Natural killer cell (primary cell): Measurements from ENCODE around the gene APBA2. TPM values are rescaled to one million over a fixed set of nuclear protein-coding genes. Genes with fewer than 3 reads are reported as not detected.

Experiments used
- ATAC-seq, 3 donors: fragments of 150-1000 bp in 2 of 3; fragments of 200-7000 bp in 1 of 3; cut with Tn5 transposase; 1 replicate in 1 of 3; 2 replicates in 2 of 3; pipeline ENCODE4 v1.10.0; 2021; ENCODE audit warnings: mild to moderate bottlenecking in 2 of 3, moderate library complexity in 2 of 3
- DNase-seq, 2 donors: peaks; one replicate each; pipeline versions ENCODE4 v3.0.0 to v3.0.0-alpha.2; 2013 to 2021; ENCODE audit warnings: mixed read lengths in 1 of 2
- H3K27ac ChIP-seq: one replicate; pipeline ENCODE4 v1.5.1; 2013; ENCODE audit warnings: mild to moderate bottlenecking, low read length
- H3K27me3 ChIP-seq: one replicate; pipeline ENCODE4 v1.6.1; 2013; ENCODE audit warnings: low read length; ENCODE audit not compliant: control insufficient read depth, insufficient read depth
- H3K36me3 ChIP-seq: one replicate; pipeline ENCODE4 v1.6.1; 2013; ENCODE audit warnings: low read length; ENCODE audit not compliant: control insufficient read depth, insufficient read depth
- H3K4me1 ChIP-seq: one replicate; pipeline ENCODE4 v1.6.1; 2013; ENCODE audit warnings: low read length; ENCODE audit not compliant: control insufficient read depth, insufficient read depth
- H3K4me3 ChIP-seq: one replicate; pipeline ENCODE4 v1.5.1; 2013; ENCODE audit warnings: low read length
- H3K9me3 ChIP-seq: one replicate; pipeline ENCODE4 v1.6.1; 2013; ENCODE audit warnings: low read length; ENCODE audit not compliant: control insufficient read depth, insufficient read depth
- H3K27ac Mint-ChIP-seq, 2 donors: one replicate each; pipeline ENCODE4 v1.8.0; 2022; ENCODE audit warnings: mild to moderate bottlenecking in 2 of 2, mixed read lengths in 2 of 2, moderate library complexity in 1 of 2
- H3K27me3 Mint-ChIP-seq, 2 donors: one replicate each; pipeline ENCODE4 v1.8.0; 2022; ENCODE audit warnings: low read depth in 2 of 2, mixed read lengths in 2 of 2
- H3K36me3 Mint-ChIP-seq: one replicate; pipeline ENCODE4 v1.8.0; 2022; ENCODE audit warnings: mixed read lengths
- H3K4me1 Mint-ChIP-seq, 2 donors: one replicate each; pipeline ENCODE4 v1.8.0; 2022; ENCODE audit warnings: mixed read lengths in 2 of 2
- H3K4me3 Mint-ChIP-seq: one replicate; pipeline ENCODE4 v1.8.0; 2022; ENCODE audit warnings: mild to moderate bottlenecking, moderate library complexity, mixed read lengths
- H3K9me3 Mint-ChIP-seq, 2 donors: one replicate each; pipeline ENCODE4 v1.8.0; 2022; ENCODE audit warnings: mixed read lengths in 2 of 2
- CTCF ChIP-seq: fragments of 200-600 bp; IDR thresholded peaks from one replicate; pipeline ENCODE4 v1.8.0; 2022; ENCODE audit warnings: antibody characterized with exemption
- WGBS: methylation state at CpG from one replicate; pipeline ENCODE4 v1.1.7; 2013; ENCODE audit warnings: missing lambda C conversion rate; ENCODE audit not compliant: insufficient coverage; 5-methylcytosine and 5-hydroxymethylcytosine counted together
- intact Hi-C: fragments of 100-400 bp; cut with micrococcal nuclease; formaldehyde crosslinking; loops from one replicate; pipeline ENCODE4 v1.14.2; 2022
- total RNA-seq, 4 donors: library from RNA; stranded (reverse); fragments of 120-200 nt in 1 of 4; gene quantifications; one replicate each; pipeline versions ENCODE4 v1.2.3 to v1.2.4, GENCODE V29; 2013 to 2022

Gene APBA2
- total RNA-seq, 3 donors from 2014 or later (not counting 1 experiment from before 2014, with no cell fraction given), result 96.4 to 119 (median 97.9) TPM

- H3K4me1 ChIP-seq, result peaks cover 7% of the 10 kb centered on the region
- no peak for DNase-seq
- TF ChIP-seq CTCF, result no peak
Measured at GRCh38 chr15:29018120-29018805, 132.5 kb downstream of the APBA2 start.

GRCh38 chr15:29018995-29019976, 133.5 kb downstream of the APBA2 start:
- WGBS, result 77% methylated on average over 6 of the region's 9 CpGs
- H3K4me3 Mint-ChIP-seq, result no peak overlapping the region
- H3K36me3 ChIP-seq, result no peaks in the 10 kb centered on the region
- ATAC-seq (no peak), DNase-seq (no peak)
- H3K9me3 ChIP-seq, result no peaks in the 10 kb centered on the region
- H3K4me1 Mint-ChIP-seq, result peaks cover 33 to 45% of the 10 kb centered on the region in 2 donors
- H3K27me3 ChIP-seq, result no peaks in the 10 kb centered on the region
- no peaks in the 10 kb centered on the region for H3K27me3 Mint-ChIP-seq
- intact Hi-C loops, result no loop called here
- peaks cover 7% of the 10 kb centered on the region for H3K4me1 ChIP-seq
- H3K36me3 Mint-ChIP-seq, result peaks cover 9% of the 10 kb centered on the region
- no peak overlapping the region for H3K27ac ChIP-seq
- no peaks in the 10 kb centered on the region for H3K9me3 Mint-ChIP-seq
- no peak overlapping the region for H3K4me3 ChIP-seq
- no peak for TF ChIP-seq CTCF
- peak overlapping the region; percentile 33 to 57 for H3K27ac Mint-ChIP-seq

More at GRCh38 chr15:29018120-29018805, 132.5 kb downstream of the APBA2 start:
- intact Hi-C loops, result no loop called here
- WGBS, result over 99% methylated on average over 8 of the region's 8 CpGs
- Mint-ChIP-seq H3K4me1 (peaks cover 39 to 48% of the 10 kb centered on the region in 2 donors), H3K9me3 (no peaks in the 10 kb centered on the region), H3K27ac (peak overlapping the region in 1 of 2 donors; percentile 33), H3K36me3 (peaks cover 9% of the 10 kb centered on the region), H3K4me3 (no peak overlapping the region), H3K27me3 (no peaks in the 10 kb centered on the region)
- H3K9me3 ChIP-seq, result no peaks in the 10 kb centered on the region
- H3K36me3 ChIP-seq, result no peaks in the 10 kb centered on the region
- H3K27ac ChIP-seq, result no peak overlapping the region
- H3K27me3 ChIP-seq, result no peaks in the 10 kb centered on the region
- H3K4me3 ChIP-seq, result no peak overlapping the region
- ATAC-seq, result no peak

GRCh38 chr15:29021857-29022256, 136.1 kb downstream of the APBA2 start:
- Mint-ChIP-seq H3K27ac (peak overlapping the region in 1 of 2 donors; percentile 20), H3K9me3 (no peaks in the 10 kb centered on the region), H3K36me3 (no peaks in the 10 kb centered on the region), H3K4me1 (peaks cover 29 to 34% of the 10 kb centered on the region in 2 donors), H3K27me3 (no peaks in the 10 kb centered on the region), H3K4me3 (no peak overlapping the region)
- H3K9me3 ChIP-seq, result no peaks in the 10 kb centered on the region
- DNase-seq, result no peak
- intact Hi-C loops, result no loop called here
- H3K4me3 ChIP-seq, result no peak overlapping the region
- TF ChIP-seq CTCF, result no peak
- H3K36me3 ChIP-seq, result no peaks in the 10 kb centered on the region
- H3K27ac ChIP-seq, result no peak overlapping the region
- peaks cover 7% of the 10 kb centered on the region for H3K4me1 ChIP-seq
- H3K27me3 ChIP-seq, result no peaks in the 10 kb centered on the region
- WGBS, result 99% methylated on average over 7 of the region's 7 CpGs
- no peak for ATAC-seq
